AG09319 (cell line): ENCODE data around the gene CST8.

Experiments
- DNase-seq: peaks from one replicate; pipeline ENCODE4 v3.0.0-alpha.2; 2010; ENCODE audit warnings: low read depth; ENCODE audit errors: extremely low read depth
- CTCF ChIP-seq: IDR thresholded peaks from 2 replicates; pipeline ENCODE4 v1.5.1; 2011; ENCODE audit warnings: low read depth, mild to moderate bottlenecking, inconsistent platforms, low read length, moderate library complexity

Gene CST8

GRCh38 chr20:23493172-23493772, 2.4 kb downstream of the CST8 start:
- no peak for TF ChIP-seq CTCF
- DNase-seq = no peak

DNA sequence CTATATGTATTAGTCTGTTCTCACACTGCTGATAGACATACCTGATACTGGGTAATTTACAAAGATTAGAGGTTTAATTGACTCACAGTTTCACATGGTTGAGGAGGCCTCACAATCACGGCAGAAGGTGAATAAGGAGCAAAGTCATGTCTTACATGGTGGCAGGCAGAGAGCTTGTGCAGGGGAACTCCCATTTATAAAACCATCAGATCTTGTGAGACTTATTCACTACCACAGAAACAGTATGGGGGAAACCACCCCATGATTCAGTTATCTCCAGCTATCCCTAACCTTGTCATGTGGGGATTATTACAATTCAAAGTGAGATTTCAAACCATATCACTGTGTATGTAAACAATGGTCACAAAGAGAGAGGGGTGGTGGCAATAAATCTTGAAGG, 6.6 kb downstream of the CST8 start:
- no peak for DNase-seq

GRCh38 chr20:23501926-23502325, 11.0 kb downstream of the CST8 start:
- no peak for DNase-seq
- TF ChIP-seq CTCF = no peak

More for the DNA sequence above, 6.6 kb downstream of the CST8 start:
- TF ChIP-seq CTCF = no peak

DNA sequence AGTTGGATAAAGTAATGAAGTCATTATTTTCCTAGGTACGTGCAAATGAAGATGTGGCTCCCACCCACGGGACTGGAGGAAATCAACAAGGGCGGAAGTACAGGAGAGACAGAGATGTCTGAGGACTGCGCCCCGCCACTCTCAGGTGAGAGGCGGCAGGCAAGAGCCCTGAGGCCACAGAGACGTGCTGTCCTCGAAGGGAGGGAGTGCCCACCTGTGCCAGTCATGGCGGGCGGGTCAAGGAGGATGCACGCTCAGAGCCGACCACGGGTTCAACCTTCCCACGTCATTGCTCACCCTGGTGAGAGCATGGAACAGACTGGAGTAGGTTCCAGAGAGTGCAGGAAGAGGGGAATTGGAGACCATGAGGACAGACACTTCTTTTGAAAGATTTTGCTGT, 12.7 kb downstream of the CST8 start:
- no peak for DNase-seq

DNA sequence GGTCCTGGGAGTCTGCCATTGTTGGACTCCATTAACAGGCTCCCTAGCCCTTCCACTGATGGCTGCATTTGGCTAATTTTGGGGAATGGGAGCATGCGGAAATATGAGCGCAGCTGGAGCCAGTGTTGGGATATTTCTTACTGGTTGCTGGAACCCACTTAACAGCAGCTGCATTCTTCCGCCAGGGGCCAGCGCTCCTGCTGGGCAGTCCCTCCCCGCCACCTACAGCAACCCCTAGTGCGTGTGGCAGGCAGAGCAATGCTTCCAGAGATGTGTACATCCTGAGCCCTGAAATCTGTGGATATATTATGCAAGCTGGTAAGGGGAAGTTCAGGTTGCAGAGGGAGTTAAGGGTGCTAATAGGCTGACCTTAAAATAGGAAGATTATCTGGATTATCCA, 16.4 kb downstream of the CST8 start:
- TF ChIP-seq CTCF = no peak
- DNase-seq = no peak

More for the DNA sequence above, 12.7 kb downstream of the CST8 start:
- no peak for TF ChIP-seq CTCF

DNA sequence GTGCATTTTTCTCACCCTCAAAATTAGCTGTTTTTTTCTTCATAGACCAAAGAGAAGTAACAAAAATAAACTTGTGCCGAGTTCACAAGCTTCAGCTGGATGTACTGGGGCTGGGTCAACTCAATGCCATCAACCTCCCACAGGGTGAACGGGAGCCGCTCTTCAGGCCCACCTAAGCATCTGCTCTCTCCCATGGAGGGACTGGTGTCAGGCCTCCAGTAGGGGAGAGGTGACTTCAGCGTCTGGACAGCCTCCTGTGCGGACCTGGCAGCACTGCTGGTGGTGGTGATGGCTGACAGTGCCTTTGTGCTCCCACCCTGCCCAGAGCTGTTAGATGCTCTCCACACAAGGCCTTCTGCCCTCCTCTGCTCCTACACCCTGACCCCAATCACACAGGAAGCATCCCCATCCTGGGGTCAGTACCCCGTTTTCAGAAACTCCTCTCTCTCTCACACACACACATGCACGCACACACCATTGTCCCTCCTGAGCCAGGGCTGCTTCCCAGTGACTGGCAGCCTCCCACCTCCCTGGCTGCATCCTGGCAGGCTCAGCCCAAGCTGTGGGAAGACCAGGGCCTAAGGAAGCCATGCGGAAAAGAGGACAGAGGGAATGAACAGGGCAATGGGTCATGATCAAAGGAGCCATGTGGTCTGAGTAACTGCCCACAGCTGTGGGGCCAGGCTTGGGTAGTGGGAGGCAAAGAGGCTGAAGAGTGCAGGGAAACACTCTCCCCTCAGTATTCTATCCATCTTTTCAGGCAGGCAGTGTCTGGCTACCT, 17.7 kb downstream of the CST8 start:
- no peak for TF ChIP-seq CTCF
- no peak for DNase-seq

DNA sequence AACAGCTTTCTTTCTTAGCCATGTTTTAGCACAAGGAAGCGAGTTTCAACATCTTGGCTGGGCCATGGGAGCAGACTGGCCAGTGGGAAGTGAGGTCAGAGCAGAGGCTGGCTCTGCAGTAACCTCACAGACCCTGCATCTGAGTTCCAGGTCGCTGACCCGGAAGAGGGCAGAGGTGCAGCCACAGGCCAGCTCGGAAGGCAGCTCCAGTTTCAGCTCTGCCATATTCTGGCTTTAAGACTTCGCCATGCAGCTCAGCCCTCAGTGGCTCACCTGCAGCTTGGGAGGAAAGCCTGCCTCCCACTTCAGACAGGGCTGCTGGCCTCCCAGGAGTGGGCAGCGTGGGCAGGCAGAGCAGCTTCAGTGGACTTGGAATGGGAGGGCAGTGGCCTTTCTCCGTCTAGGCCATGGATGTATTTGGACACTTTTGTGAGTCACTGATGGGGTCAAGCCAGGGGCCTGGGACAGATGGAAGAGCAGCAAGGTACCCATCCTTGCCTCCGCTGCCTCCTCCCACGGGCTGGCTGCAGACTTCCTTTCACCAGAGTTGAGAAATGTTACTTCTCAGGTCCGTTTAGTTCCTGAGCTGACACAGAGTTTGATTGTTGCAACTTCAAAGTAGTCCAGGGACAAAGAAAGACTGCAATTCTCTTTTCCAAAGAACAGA, 18.5 kb downstream of the CST8 start:
- DNase-seq = no peak
- no peak for TF ChIP-seq CTCF
